Measurements from ENCODE around the gene RNASET2.
"Not testable (repeated sequence)": the region's sequence is repeated elsewhere in the genome, so short reads cannot be mapped to it uniquely, and the experiment has no call there.

The RNASET2 gene

DNA sequence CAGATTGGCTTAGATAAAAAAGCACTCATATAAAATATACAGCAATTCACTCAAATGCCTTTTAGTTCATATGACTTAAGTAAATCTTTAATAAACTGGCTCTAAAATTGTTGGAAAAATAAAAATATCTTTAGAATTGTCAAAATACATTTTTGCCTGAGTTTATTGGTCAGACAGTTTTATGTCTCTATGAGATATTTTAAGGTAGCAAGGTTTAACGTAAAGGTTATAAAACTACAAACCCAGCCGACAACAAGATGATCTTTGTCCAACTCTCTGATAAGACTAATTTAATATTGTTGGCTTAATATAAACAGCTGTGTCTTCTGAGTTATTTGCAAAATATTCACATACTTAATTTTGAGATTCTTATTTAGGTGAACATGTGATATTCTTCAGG lies 39.5 kb downstream of the RNASET2 start:
- no peak overlapping the region for H3K4me2 ChIP-seq (ENCODE audit: low read length)
- no peaks in the 10 kb centered on the region for H3K4me1 ChIP-seq (ENCODE audit: control insufficient read depth, insufficient read depth, low read length)
- no peak overlapping the region for H3K4me3 ChIP-seq (ENCODE audit: low read length)
- no peak overlapping the region for H3K9ac ChIP-seq (ENCODE audit: low read depth, low read length)
- no peaks in the 10 kb centered on the region for H3K36me3 ChIP-seq (ENCODE audit: insufficient read depth, low read length)
- H3K9me3 ChIP-seq (replicated peaks; ENCODE audit: low read length) = no peaks in the 10 kb centered on the region
- no peaks in the 10 kb centered on the region for H3K27me3 ChIP-seq (ENCODE audit: control insufficient read depth, insufficient read depth, low read length)

- not testable (repeated sequence) for H3K4me3 ChIP-seq (ENCODE audit: low read length); H3K27me3 ChIP-seq (ENCODE audit: control insufficient read depth, insufficient read depth, low read length); H3K9ac ChIP-seq (ENCODE audit: low read depth, low read length)
Observed at GRCh38 chr6:166915484-166915883, 40.9 kb downstream of the RNASET2 start.

GRCh38 chr6:166914952-166915351 lies 41.4 kb downstream of the RNASET2 start:
- H3K9me3 ChIP-seq (replicated peaks; ENCODE audit: low read length); H3K36me3 ChIP-seq (ENCODE audit: insufficient read depth, low read length); H3K4me2 ChIP-seq (ENCODE audit: low read length); H3K4me3 ChIP-seq (ENCODE audit: low read length); H3K9ac ChIP-seq (ENCODE audit: low read depth, low read length); H3K4me1 ChIP-seq (ENCODE audit: control insufficient read depth, insufficient read depth, low read length); H3K27me3 ChIP-seq (ENCODE audit: control insufficient read depth, insufficient read depth, low read length): not testable (repeated sequence)

More at GRCh38 chr6:166915484-166915883, 40.9 kb downstream of the RNASET2 start:
- H3K4me2 ChIP-seq (ENCODE audit: low read length); H3K9me3 ChIP-seq (replicated peaks; ENCODE audit: low read length); H3K36me3 ChIP-seq (ENCODE audit: insufficient read depth, low read length); H3K4me1 ChIP-seq (ENCODE audit: control insufficient read depth, insufficient read depth, low read length): not testable (repeated sequence)

DNA sequence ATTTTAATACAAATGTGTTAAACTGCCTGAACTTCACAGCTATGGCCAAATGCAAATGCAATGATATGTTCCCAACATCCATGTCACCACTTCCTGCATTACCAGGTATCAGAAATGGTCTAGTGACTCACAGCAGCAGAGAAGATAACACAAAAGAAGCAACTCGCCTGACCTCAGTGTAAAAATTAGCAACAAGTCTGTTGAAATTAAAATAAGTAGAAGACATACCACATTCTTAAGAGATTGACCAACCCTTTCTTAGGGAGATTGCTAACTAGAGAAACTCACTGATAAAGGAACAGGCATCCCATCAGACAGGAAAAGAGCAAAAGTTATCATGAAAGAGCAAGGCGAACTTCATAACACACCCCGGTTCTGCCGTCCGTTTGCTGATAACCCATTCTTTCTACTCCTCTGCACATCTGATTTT lies 45.1 kb downstream of the RNASET2 start:
- Histone ChIP-seq H3K27me3 (ENCODE audit: control insufficient read depth, insufficient read depth, low read length) (peaks cover 2% of the 10 kb centered on the region), H3K4me1 (ENCODE audit: control insufficient read depth, insufficient read depth, low read length) (no peaks in the 10 kb centered on the region), H3K9ac (ENCODE audit: low read depth, low read length) (no peak overlapping the region), H3K4me3 (ENCODE audit: low read length) (no peak overlapping the region), H3K4me2 (ENCODE audit: low read length) (no peak overlapping the region), H3K9me3 (replicated peaks; ENCODE audit: low read length) (no peaks in the 10 kb centered on the region), H3K36me3 (ENCODE audit: insufficient read depth, low read length) (no peaks in the 10 kb centered on the region)

GRCh38 chr6:166910601-166911000 lies 45.7 kb downstream of the RNASET2 start:
- no peaks in the 10 kb centered on the region for H3K36me3 ChIP-seq (ENCODE audit: insufficient read depth, low read length)
- H3K4me2 ChIP-seq (ENCODE audit: low read length) = no peak overlapping the region
- H3K27me3 ChIP-seq (ENCODE audit: control insufficient read depth, insufficient read depth, low read length) = peaks cover 2% of the 10 kb centered on the region
- H3K9ac ChIP-seq (ENCODE audit: low read depth, low read length) = no peak overlapping the region
- H3K4me1 ChIP-seq (ENCODE audit: control insufficient read depth, insufficient read depth, low read length) = no peaks in the 10 kb centered on the region
- H3K9me3 ChIP-seq (replicated peaks; ENCODE audit: low read length) = no peaks in the 10 kb centered on the region
- H3K4me3 ChIP-seq (ENCODE audit: low read length) = no peak overlapping the region

- Histone ChIP-seq H3K9ac (ENCODE audit: low read depth, low read length) (no peak overlapping the region), H3K36me3 (ENCODE audit: insufficient read depth, low read length) (no peaks in the 10 kb centered on the region), H3K4me1 (ENCODE audit: control insufficient read depth, insufficient read depth, low read length) (no peaks in the 10 kb centered on the region), H3K27me3 (ENCODE audit: control insufficient read depth, insufficient read depth, low read length) (peaks cover 16% of the 10 kb centered on the region), H3K4me3 (ENCODE audit: low read length) (no peak overlapping the region), H3K9me3 (replicated peaks; ENCODE audit: low read length) (no peaks in the 10 kb centered on the region), H3K4me2 (ENCODE audit: low read length) (no peak overlapping the region)
Observed at GRCh38 chr6:166908811-166909210, 47.5 kb downstream of the RNASET2 start.

GRCh38 chr6:166907871-166908806 lies 48.2 kb downstream of the RNASET2 start:
- Histone ChIP-seq H3K4me3 (ENCODE audit: low read length) (no peak overlapping the region), H3K4me1 (ENCODE audit: control insufficient read depth, insufficient read depth, low read length) (no peaks in the 10 kb centered on the region), H3K27me3 (ENCODE audit: control insufficient read depth, insufficient read depth, low read length) (peaks cover 19% of the 10 kb centered on the region), H3K4me2 (ENCODE audit: low read length) (no peak overlapping the region), H3K9me3 (replicated peaks; ENCODE audit: low read length) (no peaks in the 10 kb centered on the region), H3K9ac (ENCODE audit: low read depth, low read length) (no peak overlapping the region), H3K36me3 (ENCODE audit: insufficient read depth, low read length) (no peaks in the 10 kb centered on the region)

- Histone ChIP-seq H3K9me3 (replicated peaks; ENCODE audit: low read length) (no peaks in the 10 kb centered on the region), H3K4me2 (ENCODE audit: low read length) (no peak overlapping the region), H3K4me3 (ENCODE audit: low read length) (no peak overlapping the region), H3K27me3 (ENCODE audit: control insufficient read depth, insufficient read depth, low read length) (peaks cover 19% of the 10 kb centered on the region), H3K4me1 (ENCODE audit: control insufficient read depth, insufficient read depth, low read length) (no peaks in the 10 kb centered on the region), H3K36me3 (ENCODE audit: insufficient read depth, low read length) (no peaks in the 10 kb centered on the region), H3K9ac (ENCODE audit: low read depth, low read length) (no peak overlapping the region)
Observed at GRCh38 chr6:166907373-166907841, 48.9 kb downstream of the RNASET2 start.

GRCh38 chr6:166906376-166907044 lies 49.8 kb downstream of the RNASET2 start:
- no peaks in the 10 kb centered on the region for H3K36me3 ChIP-seq (ENCODE audit: insufficient read depth, low read length)
- no peak overlapping the region for H3K4me2 ChIP-seq (ENCODE audit: low read length)
- no peaks in the 10 kb centered on the region for H3K4me1 ChIP-seq (ENCODE audit: control insufficient read depth, insufficient read depth, low read length)
- H3K9me3 ChIP-seq (replicated peaks; ENCODE audit: low read length) = no peaks in the 10 kb centered on the region
- H3K9ac ChIP-seq (ENCODE audit: low read depth, low read length) = no peak overlapping the region
- peaks cover 19% of the 10 kb centered on the region for H3K27me3 ChIP-seq (ENCODE audit: control insufficient read depth, insufficient read depth, low read length)
- no peak overlapping the region for H3K4me3 ChIP-seq (ENCODE audit: low read length)

DNA sequence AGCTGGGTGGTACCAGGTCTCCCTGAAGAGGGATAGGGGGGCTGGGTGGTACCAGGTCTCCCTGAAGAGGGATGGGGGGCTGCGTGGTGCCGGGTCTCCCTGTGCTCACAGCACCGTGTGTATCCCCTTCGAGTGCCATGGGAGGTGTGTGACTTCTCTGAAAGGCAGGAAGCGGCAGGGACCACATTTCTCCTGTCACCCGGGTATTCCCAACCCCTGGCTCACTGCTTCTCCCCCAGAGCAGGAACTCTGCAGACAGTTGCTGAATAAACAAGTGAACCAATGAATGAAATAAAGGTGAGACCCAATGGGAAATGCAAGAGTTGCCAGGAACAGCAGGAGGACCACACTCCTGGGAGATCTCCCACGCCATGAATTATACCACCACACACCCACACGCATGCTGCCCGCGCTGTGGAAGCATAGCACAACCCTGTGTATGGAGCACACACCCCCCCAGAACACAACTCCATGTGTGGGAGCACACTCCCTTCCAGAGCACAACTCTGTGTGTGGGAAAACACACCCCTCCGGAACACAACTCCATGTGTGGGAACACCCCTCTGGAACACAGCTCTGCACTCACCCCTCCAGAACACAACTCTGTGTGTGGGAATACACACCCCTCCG lies 50.7 kb downstream of the RNASET2 start:
- Histone ChIP-seq H3K4me3 (ENCODE audit: low read length) (no peak overlapping the region), H3K36me3 (ENCODE audit: insufficient read depth, low read length) (no peaks in the 10 kb centered on the region), H3K9me3 (replicated peaks; ENCODE audit: low read length) (no peaks in the 10 kb centered on the region)

DNA sequence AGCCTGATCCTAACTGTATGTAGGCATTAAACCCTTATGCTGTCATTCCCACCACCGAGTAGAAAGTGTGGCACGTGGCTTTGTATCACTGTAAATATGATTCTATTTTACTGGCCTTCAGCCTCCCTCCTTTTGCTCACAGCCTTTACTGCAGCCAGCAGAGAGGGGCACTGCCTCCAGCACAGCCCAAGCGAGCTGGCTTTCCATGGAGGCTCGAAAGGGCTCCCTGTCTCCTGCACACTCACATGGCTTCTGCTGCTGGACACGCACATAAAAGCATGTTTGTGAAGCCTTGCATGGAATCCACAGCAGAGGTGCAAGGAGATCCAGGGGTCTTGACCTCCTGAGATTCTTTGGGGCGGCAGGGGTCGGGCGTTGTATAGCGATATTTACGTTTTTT lies 51.3 kb downstream of the RNASET2 start:
- H3K4me2 ChIP-seq (ENCODE audit: low read length) = no peak overlapping the region
- peaks cover 19% of the 10 kb centered on the region for H3K27me3 ChIP-seq (ENCODE audit: control insufficient read depth, insufficient read depth, low read length)
- H3K4me3 ChIP-seq (ENCODE audit: low read length) = no peak overlapping the region
- H3K36me3 ChIP-seq (ENCODE audit: insufficient read depth, low read length) = no peaks in the 10 kb centered on the region
- no peaks in the 10 kb centered on the region for H3K9me3 ChIP-seq (replicated peaks; ENCODE audit: low read length)
- H3K4me1 ChIP-seq (ENCODE audit: control insufficient read depth, insufficient read depth, low read length) = no peaks in the 10 kb centered on the region
- no peak overlapping the region for H3K9ac ChIP-seq (ENCODE audit: low read depth, low read length)

More for the DNA sequence above, 50.7 kb downstream of the RNASET2 start:
- Histone ChIP-seq H3K4me1 (ENCODE audit: control insufficient read depth, insufficient read depth, low read length) (no peaks in the 10 kb centered on the region), H3K27me3 (ENCODE audit: control insufficient read depth, insufficient read depth, low read length) (peaks cover 19% of the 10 kb centered on the region), H3K4me2 (ENCODE audit: low read length) (no peak overlapping the region), H3K9ac (ENCODE audit: low read depth, low read length) (no peak overlapping the region)

All from skeletal muscle satellite cell (primary cell).